Left forelimb (tissue), 1 donor: ENCODE measurements around the gene SLC41A1.

Experiments used
- DNase-seq: peaks from one replicate; pipeline ENCODE4 v3.0.0-alpha.2; 2018; ENCODE audit warnings: low spot score

SLC41A1 gene

DNA sequence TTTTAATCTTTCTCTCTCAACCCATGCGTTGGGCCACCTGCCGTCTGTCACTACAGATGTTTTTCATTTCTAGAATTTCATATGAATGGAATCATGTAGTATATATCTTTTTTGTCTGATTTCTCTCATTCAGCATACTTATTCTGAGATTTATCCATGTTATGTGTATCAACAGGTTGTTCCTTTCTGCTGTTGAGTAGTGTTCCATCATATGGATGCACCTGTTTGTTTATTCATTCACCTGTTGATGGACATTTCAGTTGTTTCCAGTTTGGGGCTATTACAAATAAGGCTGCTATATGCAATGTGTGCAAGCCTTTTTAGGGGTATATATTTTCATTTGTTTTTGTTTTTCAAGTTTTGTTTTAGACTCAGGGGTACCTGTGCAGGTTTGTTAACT is 9.4 kb upstream of the SLC41A1 start:
- no peak for DNase-seq

DNA sequence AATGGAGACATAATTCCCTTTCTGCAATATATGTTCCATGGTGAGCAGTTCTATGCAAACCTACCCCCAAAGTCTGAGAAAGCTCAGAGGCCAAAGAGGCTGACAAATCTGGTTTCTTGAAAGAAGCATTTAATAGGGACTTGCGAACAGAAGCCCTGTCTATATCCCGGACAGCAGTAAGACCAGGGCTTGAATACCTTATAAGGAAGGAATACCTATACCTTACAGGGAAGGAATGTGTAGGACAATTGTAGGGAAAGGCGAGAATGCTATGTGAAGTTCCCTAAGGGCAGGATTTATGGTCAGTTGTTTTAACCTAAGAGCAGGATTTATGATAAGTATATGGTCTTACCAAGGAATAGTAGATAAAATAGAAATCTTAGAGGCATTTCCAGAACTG is 5.0 kb upstream of the SLC41A1 start:
- no peak for DNase-seq

DNA sequence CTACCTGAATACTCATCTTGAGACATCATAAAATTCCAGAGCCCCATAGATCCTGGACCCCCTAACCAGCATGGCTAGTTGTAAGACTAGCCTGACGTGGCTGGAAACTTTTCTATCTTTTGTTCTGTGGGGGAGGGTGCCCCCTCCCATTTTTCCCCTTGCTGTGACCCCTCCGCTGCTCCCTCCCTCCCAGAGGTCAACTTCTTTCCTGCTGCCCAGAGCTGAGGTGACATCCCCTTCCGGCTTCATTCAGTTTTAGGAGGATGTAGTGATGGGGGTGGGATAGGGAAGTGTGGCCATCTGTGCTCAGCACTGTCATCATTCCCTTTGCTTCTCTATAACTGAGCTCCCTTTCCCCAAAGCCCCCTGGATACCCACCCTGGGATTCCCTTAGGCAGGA is 4.4 kb upstream of the SLC41A1 start:
- no peak for DNase-seq

DNA sequence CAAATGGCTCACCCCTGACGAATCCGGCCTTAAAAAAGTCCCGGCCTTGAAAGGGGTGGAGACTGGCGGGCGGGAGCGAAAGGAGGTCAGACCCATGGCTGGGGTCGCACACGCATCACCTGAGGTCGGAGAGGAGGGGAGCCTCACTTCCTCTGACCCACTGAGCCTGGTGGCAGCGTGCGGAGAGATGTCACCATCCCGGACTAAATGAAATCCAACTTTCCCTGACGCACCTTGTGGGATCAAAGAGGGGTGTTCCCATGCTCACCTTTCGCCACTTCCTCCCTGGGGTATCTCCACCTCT is 709 bp upstream of the SLC41A1 start:
- no peak for DNase-seq

DNA sequence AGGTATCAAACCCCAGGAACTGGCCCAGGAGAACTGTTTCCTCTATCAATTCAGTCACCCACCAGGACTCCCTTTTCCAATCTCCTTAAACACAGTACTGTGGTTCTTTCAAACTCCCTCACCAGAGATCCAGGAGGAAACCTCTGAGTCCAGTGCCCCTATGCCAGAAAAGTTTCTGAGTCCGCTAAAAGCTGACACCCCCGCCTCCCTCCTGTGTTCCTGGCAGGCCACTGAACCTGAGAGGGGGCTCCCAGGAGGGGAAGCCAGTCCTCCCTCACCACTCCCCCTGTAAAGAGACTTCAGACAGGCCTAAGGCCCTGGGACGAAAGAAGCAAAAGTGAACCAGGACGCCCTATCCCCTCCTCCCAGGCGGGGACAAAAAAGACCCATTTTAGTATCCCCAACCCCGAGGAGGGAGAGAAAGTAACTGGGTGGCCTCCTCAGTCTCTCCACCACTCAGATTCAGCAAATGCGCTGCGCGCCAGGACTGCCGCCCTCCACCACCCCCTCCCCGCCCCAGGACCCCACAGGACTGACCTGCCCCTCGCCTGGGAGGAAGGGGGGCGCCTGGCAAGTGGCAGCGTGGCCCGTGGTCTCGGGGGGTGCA is 624 bp downstream of the SLC41A1 start:
- peak; percentile 76 for DNase-seq

DNA sequence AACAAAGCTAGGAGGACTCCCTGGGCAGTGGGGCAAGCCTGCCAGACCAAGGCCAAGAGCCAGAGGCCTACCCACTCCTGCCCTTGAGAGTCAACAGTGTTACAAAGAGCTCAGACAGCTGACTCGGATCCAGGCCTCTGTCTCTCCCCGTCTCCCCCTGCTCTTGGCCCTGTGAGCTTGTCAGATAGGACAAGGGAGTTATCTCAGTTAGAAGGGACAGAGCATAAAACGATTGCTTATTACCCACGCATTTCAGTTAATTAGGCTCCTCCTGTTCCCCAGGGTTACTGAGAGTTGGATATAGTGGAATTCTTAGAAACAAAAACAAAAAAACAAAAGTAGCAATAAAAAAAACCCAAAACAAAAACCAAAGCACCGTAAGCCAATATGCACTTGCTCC is 1.3 kb downstream of the SLC41A1 start:
- DNase-seq, result no peak

DNA sequence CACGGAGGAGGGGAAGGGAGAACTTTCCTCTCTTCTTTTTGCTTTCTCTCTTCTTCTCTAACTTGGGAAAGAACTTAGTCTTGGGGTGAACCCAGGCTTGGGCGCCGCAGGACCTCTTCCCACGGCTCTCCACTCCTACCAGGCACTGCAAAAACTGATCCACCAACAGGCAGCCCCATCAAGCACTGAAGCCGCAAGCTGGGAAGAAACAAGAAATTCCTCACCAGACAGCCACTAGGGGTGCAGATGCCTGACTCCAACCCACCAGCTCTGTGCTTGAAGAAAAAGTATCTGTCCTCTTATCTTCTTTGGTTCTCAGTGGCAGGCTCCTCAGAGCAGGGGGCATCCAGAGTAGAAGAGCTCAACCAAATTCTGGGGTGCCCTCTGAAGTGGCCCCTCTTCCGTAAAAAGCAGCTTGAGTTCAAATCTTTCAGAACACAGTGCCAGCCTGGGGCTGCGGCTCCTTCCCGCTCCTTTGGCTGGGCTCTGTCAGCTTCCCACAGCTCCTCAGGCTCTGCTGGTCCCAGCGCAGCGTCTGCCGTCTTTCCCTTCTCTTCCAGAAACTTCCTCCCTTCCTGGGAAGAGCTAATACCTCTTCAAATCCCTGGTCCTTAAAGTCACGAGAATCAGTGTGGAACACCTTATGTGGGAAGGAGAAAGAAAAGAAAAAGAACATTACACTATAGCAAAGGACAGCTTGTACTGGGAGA is 2.4 kb downstream of the SLC41A1 start:
- no peak for DNase-seq

DNA sequence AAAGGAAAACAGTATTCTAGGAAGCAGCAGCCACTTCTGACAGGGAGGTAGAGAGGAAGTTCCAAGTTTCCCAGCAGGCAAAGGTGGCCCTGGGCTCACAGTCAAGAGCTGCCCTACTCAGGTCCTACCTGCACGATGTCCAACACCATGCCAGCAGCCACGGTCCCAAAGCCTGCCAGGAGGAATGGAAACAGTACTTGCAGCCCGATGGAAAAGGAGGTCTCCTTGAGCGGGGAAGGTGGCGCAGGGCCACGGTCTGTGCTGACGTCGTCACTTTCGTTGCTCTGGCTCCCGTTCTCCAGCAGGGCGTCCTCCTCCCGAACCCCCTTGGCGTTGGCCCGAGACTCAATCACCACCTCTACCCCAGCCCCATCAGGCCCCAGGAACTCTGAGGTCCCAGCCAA is 3.1 kb downstream of the SLC41A1 start:
- no peak for DNase-seq

DNA sequence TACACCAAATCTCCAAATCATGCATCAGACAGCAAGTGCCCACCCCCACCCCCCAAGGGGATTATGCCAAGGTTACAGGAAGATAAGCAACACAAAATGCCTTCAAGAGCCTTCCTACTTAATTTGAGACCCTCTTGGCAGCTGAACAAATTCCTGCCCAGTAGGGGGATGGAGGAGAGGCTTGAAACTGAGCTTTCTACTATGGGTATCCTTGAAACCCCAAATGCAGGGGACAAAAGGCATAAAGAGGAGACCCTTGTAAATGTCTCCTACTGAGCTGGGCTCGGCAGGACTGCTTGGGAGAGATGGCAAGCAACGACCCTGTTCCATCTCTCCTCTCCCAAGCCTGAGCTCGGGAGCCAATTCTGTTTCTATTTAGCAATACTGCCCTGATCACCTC is 3.5 kb downstream of the SLC41A1 start:
- DNase-seq, result no peak

DNA sequence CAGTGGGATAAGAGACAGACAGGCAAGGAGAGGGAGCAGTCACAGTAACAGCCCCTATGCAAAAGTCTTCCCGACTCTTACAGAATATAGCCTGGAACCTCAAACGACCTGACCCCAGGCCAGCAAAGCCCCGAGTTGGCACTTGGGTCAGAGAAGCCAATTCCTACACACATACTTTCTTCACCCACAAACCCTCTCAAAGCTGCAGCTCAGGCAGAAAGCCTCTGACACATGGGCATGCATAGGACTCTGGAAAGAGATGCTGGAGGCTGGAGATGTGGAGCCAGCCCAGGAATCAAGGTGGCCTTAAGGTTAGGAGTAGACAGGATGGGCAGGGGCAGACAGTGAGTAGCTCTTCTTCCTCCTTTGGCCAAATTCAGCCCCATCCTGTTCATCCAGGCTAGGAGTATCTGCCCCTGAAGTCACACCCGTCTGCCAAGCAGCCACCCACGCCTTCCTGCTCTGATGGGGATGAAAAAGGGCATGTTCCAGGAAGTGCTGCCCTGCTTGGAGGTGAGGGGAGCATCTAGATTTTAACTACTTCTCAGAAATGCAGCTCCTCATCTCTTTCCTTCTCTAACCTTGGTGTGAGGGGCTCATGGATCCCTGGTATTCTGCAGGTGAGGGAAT is 7.8 kb downstream of the SLC41A1 start:
- no peak for DNase-seq

DNA sequence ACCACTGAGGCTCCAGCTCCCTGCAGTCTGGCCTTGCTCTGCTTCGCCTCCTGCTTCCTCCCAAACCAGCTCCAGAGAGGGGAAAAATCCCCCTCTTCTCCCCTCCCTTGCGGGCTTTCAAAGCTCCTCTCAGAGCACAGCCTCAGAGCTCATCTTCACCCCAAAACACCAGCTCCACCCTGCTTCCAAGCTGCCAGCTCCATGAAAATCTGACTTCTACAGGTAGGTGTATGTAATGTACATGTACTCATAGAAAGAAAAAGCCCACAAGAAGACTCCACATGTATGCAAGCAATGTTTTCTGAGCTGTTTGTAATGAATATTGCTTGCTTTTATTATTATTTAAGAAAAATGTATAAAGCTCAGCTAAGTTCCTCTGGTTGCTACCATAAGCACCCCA is 8.4 kb downstream of the SLC41A1 start:
- DNase-seq, result no peak

DNA sequence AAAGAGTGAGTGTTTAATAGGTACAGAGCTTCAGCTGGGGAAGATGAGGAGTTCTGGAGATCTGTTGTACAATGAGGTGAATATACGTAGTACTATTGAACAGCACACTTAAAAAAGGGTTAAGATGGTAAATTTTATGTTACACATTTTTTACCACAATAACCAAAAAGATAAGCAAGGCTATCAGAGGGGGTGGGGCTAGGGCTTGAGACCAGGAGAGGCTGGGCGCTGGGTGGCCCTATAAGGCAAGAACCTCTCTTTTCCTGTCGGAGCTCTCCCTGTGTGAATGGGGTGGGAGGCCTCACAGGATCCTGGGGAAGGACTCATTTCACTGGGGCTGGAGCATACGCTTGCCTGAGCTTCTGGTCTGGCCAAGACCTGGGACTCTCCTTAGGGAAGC is 9.0 kb downstream of the SLC41A1 start:
- DNase-seq, result no peak

DNA sequence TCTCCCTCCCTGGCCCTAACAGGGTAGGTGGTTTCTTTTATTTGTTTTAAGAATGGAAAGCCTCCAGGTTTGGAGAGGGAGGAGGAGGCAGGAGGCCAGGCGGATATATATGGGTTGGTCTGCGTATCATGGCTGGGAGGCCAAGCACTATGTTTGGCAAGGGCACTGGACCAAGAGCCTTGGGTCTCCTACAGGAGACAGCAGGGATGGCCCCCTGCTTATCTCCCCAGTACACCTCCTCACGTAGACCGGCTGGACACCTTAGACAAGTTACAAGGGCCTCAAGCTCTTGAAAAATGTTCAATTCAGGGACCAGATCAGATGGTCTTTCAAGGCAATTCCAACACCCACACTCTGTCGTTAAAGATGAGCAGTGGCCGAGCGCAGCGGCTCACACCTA is 10.9 kb downstream of the SLC41A1 start:
- no peak for DNase-seq

DNA sequence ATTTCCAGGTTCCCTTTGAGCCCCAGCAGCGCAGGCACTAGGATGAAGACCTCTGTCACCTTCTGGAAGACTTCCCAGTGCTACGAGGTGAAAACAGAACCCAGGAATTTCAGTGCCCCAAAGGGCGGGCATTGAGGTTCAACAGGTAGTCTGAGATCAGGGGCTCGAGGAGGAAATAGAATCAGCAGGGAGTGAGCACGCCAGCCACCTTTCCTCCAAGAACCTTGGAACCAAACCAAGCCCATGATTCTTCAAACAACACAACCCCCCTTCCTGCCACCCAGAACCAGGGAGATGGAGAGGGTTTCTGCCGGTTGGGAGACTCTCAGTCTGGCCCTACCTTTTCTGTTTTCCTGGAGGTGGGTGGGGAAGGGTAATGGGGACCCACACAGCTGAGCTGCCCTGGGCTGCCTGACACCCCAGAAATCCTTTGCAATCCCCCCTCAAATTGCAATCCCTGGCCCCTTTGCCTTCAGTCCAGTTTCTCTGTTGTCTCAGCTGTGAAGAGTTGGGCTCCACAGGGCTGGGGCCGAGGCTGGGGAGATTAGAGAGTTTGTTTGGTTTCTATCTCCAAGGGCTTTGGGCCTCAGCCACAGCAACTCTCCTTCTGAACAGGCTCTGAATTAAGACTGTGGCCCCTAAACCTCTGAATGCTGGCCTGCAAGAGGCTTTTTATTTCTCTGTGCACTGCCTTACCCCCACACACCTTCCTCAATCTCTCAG is 11.9 kb downstream of the SLC41A1 start:
- DNase-seq, result no peak

DNA sequence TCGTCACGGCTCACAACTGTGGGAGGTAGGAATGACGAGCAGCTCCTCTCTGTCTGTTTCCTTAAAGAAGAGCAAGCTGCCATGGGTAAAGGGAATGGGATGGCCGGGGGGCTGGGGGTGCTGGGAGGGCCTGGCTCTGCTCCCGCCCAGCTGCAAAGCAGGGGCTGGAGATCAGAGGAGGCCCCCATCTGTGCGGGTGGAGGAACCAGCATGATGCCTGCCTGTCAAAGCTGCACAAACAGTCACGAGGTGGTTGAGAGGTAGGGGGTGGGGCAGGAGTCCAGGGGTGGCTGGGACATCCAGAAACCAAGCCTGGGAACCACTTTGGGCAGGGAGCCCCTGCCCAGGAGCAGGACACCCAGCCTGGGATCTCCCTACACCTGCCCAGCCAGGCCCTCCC is 12.6 kb downstream of the SLC41A1 start:
- no peak for DNase-seq

DNA sequence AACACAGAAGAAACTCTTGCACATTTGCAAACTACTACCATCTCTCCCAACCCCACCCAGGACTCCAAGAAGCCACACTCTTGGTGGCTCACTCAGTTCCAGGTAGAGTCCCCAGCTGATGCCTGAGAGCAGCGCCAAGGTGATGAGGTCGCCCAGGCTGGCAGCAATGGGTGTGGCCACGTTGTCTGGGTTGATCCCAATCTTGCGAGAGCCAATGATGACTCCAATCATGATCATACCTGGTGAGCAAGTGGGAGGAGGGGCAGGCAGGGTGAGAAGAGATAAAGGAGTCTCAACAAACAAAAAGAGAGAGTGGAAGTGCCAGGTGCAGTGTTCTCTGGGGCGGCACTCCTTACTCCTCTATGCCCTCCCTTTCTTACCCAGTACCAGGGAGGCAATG is 14.4 kb downstream of the SLC41A1 start:
- DNase-seq, result no peak

DNA sequence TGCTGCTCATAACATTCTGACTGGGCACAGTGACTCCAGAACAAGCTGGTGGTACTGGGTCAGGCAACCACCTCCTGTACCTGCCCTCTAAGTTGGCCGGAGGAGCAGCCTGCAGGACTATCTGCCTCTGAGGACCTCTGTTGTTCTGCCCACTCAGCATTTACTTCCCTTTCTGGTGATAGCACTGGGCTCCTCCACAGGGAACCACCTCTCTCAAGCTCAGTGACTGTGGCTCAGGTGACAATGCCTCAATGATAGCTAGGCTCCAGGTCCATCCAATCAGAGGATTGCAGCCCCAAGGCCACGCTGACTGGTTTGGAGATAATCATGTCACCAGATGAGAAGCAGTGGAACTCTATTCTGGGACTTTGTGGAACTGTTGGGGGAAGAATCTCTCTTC is 15.8 kb downstream of the SLC41A1 start:
- DNase-seq, result no peak

DNA sequence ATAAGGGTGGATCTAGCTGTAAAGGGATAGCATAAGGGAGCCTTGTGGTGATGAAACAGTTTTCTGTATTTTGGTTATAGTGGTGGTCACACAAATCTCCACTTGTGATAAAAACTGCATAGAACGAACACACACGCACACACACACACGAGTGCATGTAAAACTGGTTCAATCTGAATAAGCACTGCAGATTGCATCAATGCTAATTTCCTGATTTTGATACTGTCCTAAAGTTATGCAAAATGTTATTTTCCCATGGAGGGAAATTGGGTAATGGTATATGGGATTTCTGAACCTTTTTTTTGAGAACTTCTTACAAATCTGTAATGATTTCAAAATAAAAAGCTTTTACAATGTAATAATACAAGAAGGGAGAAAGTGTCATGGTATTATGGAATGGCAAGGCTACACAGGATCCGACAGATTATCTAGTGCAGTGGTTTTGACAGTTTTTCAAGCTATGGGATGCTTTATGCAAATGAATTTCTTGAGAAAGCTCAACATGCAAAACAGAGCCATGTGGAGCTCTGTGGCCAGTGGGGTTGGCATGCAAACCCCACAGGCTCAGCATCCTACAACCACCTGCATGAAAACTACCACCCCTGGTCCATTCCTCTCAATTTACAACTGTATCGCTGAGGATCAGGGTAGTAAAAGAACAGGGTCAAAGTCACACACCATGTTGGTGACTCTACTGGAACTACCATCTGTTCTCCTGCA is 18.8 kb downstream of the SLC41A1 start:
- no peak for DNase-seq

DNA sequence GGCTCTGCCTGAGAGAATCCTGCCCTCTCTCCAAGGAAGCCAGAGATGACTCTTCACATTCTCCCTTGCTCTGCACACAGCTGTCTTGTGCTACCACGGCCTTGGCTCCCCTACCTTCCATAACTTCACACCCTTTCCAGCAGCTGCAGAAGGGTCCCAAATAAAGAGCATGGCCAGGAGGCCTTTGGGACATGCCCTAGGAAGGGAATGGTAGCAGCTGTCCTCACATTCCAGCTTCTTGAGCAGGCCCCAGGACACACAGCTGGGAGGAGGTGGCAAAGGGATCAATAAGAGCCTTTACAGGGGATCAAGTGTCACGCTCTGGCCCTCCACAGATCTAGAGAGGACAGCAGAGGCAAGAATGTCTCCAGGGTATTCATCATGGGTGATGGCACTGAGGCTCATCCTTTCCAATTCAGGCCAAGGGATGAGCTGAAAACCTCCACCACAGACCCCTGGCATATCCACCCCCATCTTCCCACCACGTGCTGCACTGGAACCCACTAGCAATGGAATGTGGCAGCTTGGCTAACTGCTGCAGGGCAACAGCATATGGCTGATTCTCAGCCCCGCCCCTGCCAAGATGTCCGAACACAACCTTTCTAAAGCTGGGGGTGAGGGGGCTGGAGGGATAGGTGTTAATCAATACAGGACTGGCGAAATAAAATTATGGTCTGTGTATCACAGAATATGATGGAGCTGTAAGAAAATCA is 19.9 kb downstream of the SLC41A1 start:
- DNase-seq, result no peak

DNA sequence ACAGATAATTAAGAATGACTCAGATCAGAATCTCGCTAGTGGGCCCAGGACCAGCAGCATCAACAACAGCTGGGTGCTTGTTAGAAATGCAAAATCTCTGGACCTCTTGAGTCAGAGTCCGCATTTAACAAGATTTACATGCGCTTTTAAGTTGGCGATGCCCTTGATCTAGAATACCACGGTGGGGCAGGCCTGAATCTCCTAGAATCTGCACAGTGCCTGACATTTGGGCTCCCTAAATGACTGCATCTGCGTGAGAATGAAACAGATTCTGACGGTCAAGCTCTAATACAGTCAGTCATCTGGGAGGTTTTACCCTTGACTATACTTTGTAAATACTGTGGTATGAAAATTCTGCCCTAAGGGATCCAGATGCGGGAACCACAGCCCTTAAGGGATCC is 20.5 kb downstream of the SLC41A1 start:
- DNase-seq, result no peak

DNA sequence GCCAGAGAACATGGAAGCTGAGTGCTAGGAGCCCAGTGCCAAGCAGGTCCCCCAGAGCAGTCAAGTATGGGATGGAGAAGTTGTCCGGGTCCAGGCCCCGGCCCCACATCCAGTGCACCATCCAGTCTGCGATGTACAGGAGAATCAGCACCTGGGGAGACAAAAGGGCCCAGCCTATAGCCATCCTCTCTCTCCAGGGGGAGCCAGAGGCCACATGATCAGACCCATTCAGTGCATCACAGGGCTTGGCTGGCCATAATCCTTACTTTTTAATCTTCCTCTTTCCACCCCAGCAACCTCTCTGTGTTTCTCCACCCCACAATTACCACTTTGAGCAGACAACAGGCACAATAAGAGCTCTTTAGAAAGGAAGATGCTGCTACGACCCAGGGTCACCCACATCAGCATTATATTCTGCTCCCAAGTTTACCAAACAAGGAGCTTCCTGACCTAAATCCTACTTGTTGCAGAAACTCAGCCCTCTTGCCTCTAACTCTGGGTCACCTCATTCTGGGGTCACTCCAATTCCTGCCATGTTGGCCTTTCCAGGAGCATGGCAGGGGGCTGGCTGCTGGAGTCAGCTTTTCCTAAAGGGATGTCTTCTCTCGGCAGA is 21.3 kb downstream of the SLC41A1 start:
- no peak for DNase-seq
